H9 (cell line): Measurements from ENCODE around the gene DGUOK. TPM values are rescaled to one million over a fixed set of nuclear protein-coding genes. Genes with fewer than 3 reads are reported as not detected.

ENCODE experiments used
- DNase-seq: peaks from one replicate; pipeline ENCODE4 v3.0.0-alpha.2; 2017
- H2AFZ ChIP-seq: one replicate; pipeline ENCODE4 v1.6.1; 2013; ENCODE audit warnings: mild to moderate bottlenecking, low read length, control low read depth, moderate library complexity
- H2AK5ac ChIP-seq: 2 replicates; pipeline ENCODE4 v1.6.1; 2013; ENCODE audit warnings: low read length, control low read depth, mixed read lengths; ENCODE audit not compliant: insufficient read length
- H2BK120ac ChIP-seq: one replicate; pipeline ENCODE4 v1.6.1; 2013; ENCODE audit warnings: low read depth, mild to moderate bottlenecking, low read length, control low read depth, inconsistent platforms; ENCODE audit not compliant: poor library complexity, severe bottlenecking
- H2BK12ac ChIP-seq: 2 replicates; pipeline ENCODE4 v1.6.1; 2013; ENCODE audit warnings: low read length, control low read depth, mixed read lengths, low read depth; ENCODE audit not compliant: insufficient read length
- H2BK15ac ChIP-seq: 2 replicates; pipeline ENCODE4 v1.6.1; 2013; ENCODE audit warnings: low read depth, low read length, control low read depth
- H2BK20ac ChIP-seq: one replicate; pipeline ENCODE4 v1.6.1; 2013; ENCODE audit warnings: low read depth, mild to moderate bottlenecking, low read length, control low read depth, inconsistent platforms; ENCODE audit not compliant: poor library complexity, severe bottlenecking
- H2BK5ac ChIP-seq: 2 replicates; pipeline ENCODE4 v1.6.1; 2013; ENCODE audit warnings: low read length, control low read depth, mixed read lengths; ENCODE audit not compliant: insufficient read length
- H3K14ac ChIP-seq: 2 replicates; pipeline ENCODE4 v1.6.1; 2013; ENCODE audit warnings: low read length, control low read depth; ENCODE audit not compliant: insufficient read depth
- H3K18ac ChIP-seq: 2 replicates; pipeline ENCODE4 v1.6.1; 2013; ENCODE audit warnings: low read depth, mild to moderate bottlenecking, mixed read lengths, low read length, control low read depth; ENCODE audit not compliant: insufficient read length
- H3K23ac ChIP-seq: 2 replicates; pipeline ENCODE4 v1.6.1; 2013; ENCODE audit warnings: low read length, control low read depth, mixed read lengths, low read depth; ENCODE audit not compliant: insufficient read length
- H3K23me2 ChIP-seq: 2 replicates; pipeline ENCODE4 v1.6.1; 2013; ENCODE audit warnings: low read depth, mild to moderate bottlenecking, mixed read lengths, low read length, control low read depth; ENCODE audit not compliant: insufficient read length, poor library complexity, severe bottlenecking
- H3K27ac ChIP-seq: 2 replicates; pipeline ENCODE4 v1.5.1; 2013; ENCODE audit warnings: low read length, control low read depth, mixed read lengths, low read depth; ENCODE audit not compliant: insufficient read length
- H3K27me3 ChIP-seq: 2 replicates; pipeline ENCODE4 v1.6.1; 2013; ENCODE audit warnings: low read length, control low read depth, inconsistent platforms; ENCODE audit not compliant: insufficient read depth
- H3K4ac ChIP-seq: 2 replicates; pipeline ENCODE4 v1.6.1; 2013; ENCODE audit warnings: low read depth, mild to moderate bottlenecking, control low read depth, inconsistent platforms, low read length, moderate library complexity
- H3K4me1 ChIP-seq: 2 replicates; pipeline ENCODE4 v1.6.1; 2013; ENCODE audit warnings: low read length, control low read depth, inconsistent platforms; ENCODE audit not compliant: insufficient read depth
- H3K4me2 ChIP-seq: 2 replicates; pipeline ENCODE4 v1.6.1; 2013; ENCODE audit warnings: low read length, control low read depth, mixed read lengths; ENCODE audit not compliant: insufficient read length, insufficient read depth
- H3K56ac ChIP-seq: 2 replicates; pipeline ENCODE4 v1.6.1; 2013; ENCODE audit warnings: low read depth, mild to moderate bottlenecking, mixed read lengths, low read length, control low read depth; ENCODE audit not compliant: insufficient read length
- H3K79me1 ChIP-seq: 2 replicates; pipeline ENCODE4 v1.6.1; 2013; ENCODE audit warnings: low read depth, mild to moderate bottlenecking, moderate library complexity, low read length, control low read depth, inconsistent platforms; ENCODE audit not compliant: insufficient read depth, poor library complexity, severe bottlenecking
- H3K79me2 ChIP-seq: 2 replicates; pipeline ENCODE4 v1.6.1; 2013; ENCODE audit warnings: low read length, control low read depth, inconsistent platforms; ENCODE audit not compliant: insufficient read depth
- H3K9ac ChIP-seq: 2 replicates; pipeline ENCODE4 v1.6.1; 2013; ENCODE audit warnings: low read length, control low read depth, mixed read lengths; ENCODE audit not compliant: insufficient read length; ENCODE audit errors: extremely low read depth
- H3K9me3 ChIP-seq: one replicate; pipeline ENCODE4 v1.6.1; 2013; ENCODE audit warnings: low read depth, low read length, inconsistent platforms; ENCODE audit not compliant: control insufficient read depth
- H3T11ph ChIP-seq: one replicate; pipeline ENCODE4 v1.6.1; 2013; ENCODE audit warnings: mild to moderate bottlenecking, low read length, control low read depth, inconsistent platforms
- H4K20me1 ChIP-seq: one replicate; pipeline ENCODE4 v1.6.1; 2013; ENCODE audit not compliant: control insufficient read depth, insufficient read length, insufficient read depth
- H4K5ac ChIP-seq: 2 replicates; pipeline ENCODE4 v1.6.1; 2013; ENCODE audit warnings: low read depth, mild to moderate bottlenecking, mixed read lengths, low read length, control low read depth; ENCODE audit not compliant: insufficient read length
- H4K8ac ChIP-seq: replicated peaks from 2 replicates; pipeline ENCODE4 v1.6.1; 2013; ENCODE audit warnings: low read length, control low read depth, mixed read lengths, low read depth; ENCODE audit not compliant: insufficient read length
- H4K91ac ChIP-seq: 2 replicates; pipeline ENCODE4 v1.6.1; 2013; ENCODE audit warnings: low read depth, mild to moderate bottlenecking, moderate library complexity, mixed read lengths, low read length, control low read depth; ENCODE audit not compliant: insufficient read length
- H3K27ac Mint-ChIP-seq, 3 experiments: 2 replicates in 2 of 3; 3 replicates in 1 of 3; pipeline ENCODE4 v1.8.0; 2020 to 2021; ENCODE audit warnings: mixed read lengths in 3 of 3, mild to moderate bottlenecking in 1 of 3, moderate library complexity in 1 of 3
- H3K27me3 Mint-ChIP-seq: 2 replicates; pipeline ENCODE4 v1.8.0; 2021; ENCODE audit warnings: low read depth, mild to moderate bottlenecking, moderate library complexity, mixed read lengths
- H3K36me3 Mint-ChIP-seq, 3 experiments: 2 replicates in 2 of 3; 3 replicates in 1 of 3; pipeline ENCODE4 v1.8.0; 2020 to 2021; ENCODE audit warnings: low read depth in 3 of 3, mixed read lengths in 3 of 3; ENCODE audit not compliant: insufficient read depth in 1 of 3
- H3K4me1 Mint-ChIP-seq, 2 experiments: 2 replicates each; pipeline ENCODE4 v1.8.0; 2020; ENCODE audit warnings: mixed read lengths in 2 of 2
- H3K4me3 Mint-ChIP-seq, 2 experiments: 2 replicates in 1 of 2; 3 replicates in 1 of 2; pipeline ENCODE4 v1.8.0; 2020 to 2021; ENCODE audit warnings: mild to moderate bottlenecking in 2 of 2, mixed read lengths in 2 of 2, moderate library complexity in 1 of 2
- H3K9me3 Mint-ChIP-seq, 2 experiments: 2 replicates in 1 of 2; 3 replicates in 1 of 2; pipeline ENCODE4 v1.8.0; 2020; ENCODE audit warnings: mild to moderate bottlenecking in 2 of 2, mixed read lengths in 2 of 2, moderate library complexity in 1 of 2
- CTCF ChIP-seq: fragments of 200-600 bp; sonication (generic); conservative IDR thresholded peaks from 3 replicates; pipeline ENCODE4 v1.8.0; 2021; ENCODE audit warnings: antibody characterized with exemption, mild to moderate bottlenecking
- total RNA-seq: library from RNA; stranded (reverse); gene quantifications from 2 replicates; pipeline ENCODE4 v1.2.1, GENCODE V29; 2021

The DGUOK gene
- total RNA-seq, 1 experiment from 2014 or later: 98.5 TPM

DNA sequence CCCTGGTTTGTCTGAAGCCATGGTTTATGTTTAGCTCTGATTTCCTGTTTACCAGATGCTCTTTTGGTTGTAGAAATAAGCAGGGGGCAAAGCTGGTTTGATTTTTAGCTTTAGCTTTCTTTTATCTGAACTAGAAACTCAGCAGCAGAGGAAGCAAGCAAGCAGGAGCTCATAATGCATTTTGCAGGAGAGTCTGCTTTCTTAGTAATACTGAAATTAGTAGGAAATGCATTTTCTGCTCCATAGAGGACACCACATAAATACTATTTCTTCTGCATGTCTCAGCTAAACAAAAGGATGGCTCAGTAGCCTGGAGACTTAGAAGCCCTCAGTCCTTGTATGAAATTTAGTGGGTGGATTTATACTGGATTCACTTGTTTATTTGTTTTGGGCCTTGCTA lies 23.1 kb downstream of the DGUOK start:
- no peak overlapping the region for H3K9ac ChIP-seq
- H3K4me1 ChIP-seq: no peaks in the 10 kb centered on the region
- H2AFZ ChIP-seq: no peak overlapping the region
- no peak overlapping the region for H3K27ac ChIP-seq
- no peaks in the 10 kb centered on the region for H3K9me3 Mint-ChIP-seq
- H3K23ac ChIP-seq: no peak overlapping the region
- no peak overlapping the region for H2AK5ac ChIP-seq
- H4K8ac ChIP-seq: no peak overlapping the region
- H3K4me2 ChIP-seq: no peak overlapping the region
- H3T11ph ChIP-seq: no peak overlapping the region
- H3K79me2 ChIP-seq: peaks cover 3% of the 10 kb centered on the region; the same call in 1 of the 2 replicates
- H2BK12ac ChIP-seq: no peak overlapping the region
- H3K27ac Mint-ChIP-seq: no peak overlapping the region
- no peak overlapping the region for H2BK5ac ChIP-seq
- H4K91ac ChIP-seq: no peak overlapping the region
- no peak overlapping the region for H2BK20ac ChIP-seq
- no peak for DNase-seq
- H3K9me3 ChIP-seq: no peaks in the 10 kb centered on the region
- no peaks in the 10 kb centered on the region for H3K4me1 Mint-ChIP-seq
- H4K5ac ChIP-seq: no peak overlapping the region
- peaks cover 10% of the 10 kb centered on the region for H3K79me1 ChIP-seq
- H3K18ac ChIP-seq: no peak overlapping the region
- H3K56ac ChIP-seq: no peak overlapping the region
- H3K4me3 Mint-ChIP-seq: no peak overlapping the region
- H3K36me3 Mint-ChIP-seq: peaks cover 43 to 73% (median 69%) of the 10 kb centered on the region in 3 experiments
- no peak overlapping the region for H2BK120ac ChIP-seq
- H3K27me3 Mint-ChIP-seq: no peaks in the 10 kb centered on the region
- H3K14ac ChIP-seq: no peak overlapping the region
- no peaks in the 10 kb centered on the region for H3K27me3 ChIP-seq
- H4K20me1 ChIP-seq: no peaks in the 10 kb centered on the region
- no peak overlapping the region for H3K4ac ChIP-seq
- TF ChIP-seq CTCF: no peak
- no peaks in the 10 kb centered on the region for H3K23me2 ChIP-seq
- no peak overlapping the region for H2BK15ac ChIP-seq
